GM21447 (cell line): ENCODE measurements around the gene ANGPTL8.

Source experiments
- ATAC-seq: cut with Tn5 transposase; IDR thresholded peaks from one replicate; pipeline ENCODE4 v1.9.1; 2021; ENCODE audit not compliant: unreplicated experiment

Gene ANGPTL8

DNA sequence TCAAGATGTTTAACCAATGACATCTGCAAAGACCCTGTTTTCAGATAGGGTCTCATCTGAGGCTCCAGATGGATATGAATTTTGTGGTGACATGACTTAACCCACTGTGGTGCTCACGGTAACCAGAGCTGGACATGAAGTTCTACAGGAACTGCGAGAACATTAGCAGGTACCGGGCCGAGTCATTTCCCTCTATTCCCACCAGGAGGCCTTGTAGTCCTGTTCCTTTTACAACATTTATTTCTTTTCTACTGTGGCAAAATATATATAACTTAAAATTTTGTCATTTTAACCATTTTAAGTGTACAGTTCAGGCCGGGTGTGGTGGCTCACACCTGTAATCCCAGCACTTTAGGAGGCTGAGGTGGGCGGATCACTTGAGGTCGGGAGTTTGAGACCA lies 48.9 kb downstream of the ANGPTL8 start:
- ATAC-seq: no peak

DNA sequence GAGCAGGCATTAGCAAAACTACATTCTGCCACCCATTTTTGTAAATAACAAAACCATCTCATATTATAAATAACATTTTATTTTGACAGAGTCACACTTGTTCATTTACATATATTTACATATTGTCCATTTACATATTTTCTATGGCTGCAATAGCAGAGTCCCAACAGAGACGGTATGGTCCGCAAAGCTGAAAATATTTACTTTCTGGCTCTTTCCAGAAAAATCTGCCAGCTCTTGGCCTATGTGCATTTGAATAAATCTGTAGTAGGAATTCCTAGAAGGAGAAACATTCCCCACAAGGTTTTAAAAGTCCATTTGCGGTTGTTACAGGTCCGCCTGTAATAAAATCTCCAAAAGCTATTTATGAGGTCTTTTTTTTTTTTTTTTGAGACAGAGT lies 50.8 kb downstream of the ANGPTL8 start:
- no peak for ATAC-seq

DNA sequence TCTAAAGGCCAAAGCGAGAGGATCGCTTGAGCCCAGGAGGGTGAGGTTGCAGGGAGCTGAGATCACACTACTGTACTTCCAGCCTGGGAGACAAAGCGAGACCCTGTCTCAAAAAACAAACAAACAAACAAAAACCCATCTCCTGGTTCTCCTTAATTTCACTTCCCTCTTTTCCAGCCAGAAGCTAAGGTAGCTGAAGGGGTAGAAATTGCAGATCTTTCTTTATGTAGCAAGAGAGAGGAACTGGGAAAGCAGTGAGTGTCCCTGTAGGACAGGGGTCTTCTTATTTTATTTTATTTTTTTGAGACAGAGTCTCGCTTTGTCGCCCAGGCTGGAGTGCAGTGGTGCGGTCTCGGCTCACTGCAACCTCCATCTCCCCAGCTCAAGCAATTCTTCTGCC lies 52.0 kb downstream of the ANGPTL8 start:
- ATAC-seq: no peak
